ENCODE measurements around the gene TFIP11. TPM values are rescaled to one million over a fixed set of nuclear protein-coding genes. Genes with fewer than 3 reads are reported as not detected.

The TFIP11 gene
- total RNA-seq, 1 donor from 2014 or later, result 39.0 TPM

- Mint-ChIP-seq H3K27me3 (ENCODE audit: unreplicated experiment) (no peaks in the 10 kb centered on the region), H3K4me3 (ENCODE audit: unreplicated experiment) (no peak overlapping the region), H3K4me1 (ENCODE audit: unreplicated experiment) (peaks cover 36% of the 10 kb centered on the region), H3K9me3 (ENCODE audit: unreplicated experiment) (no peaks in the 10 kb centered on the region), H3K27ac (ENCODE audit: unreplicated experiment) (peak overlapping the region; percentile 72), H3K36me3 (ENCODE audit: unreplicated experiment) (no peaks in the 10 kb centered on the region)
- no peak for TF ChIP-seq CTCF (IDR thresholded peaks at IDR 0.05)
- no peak for DNase-seq (ENCODE audit: extremely low spot score, unreplicated experiment)
These were observed 39.3 kb upstream of the TFIP11 start for GRCh38 chr22:26551568-26551967.

- Mint-ChIP-seq H3K4me3 (ENCODE audit: unreplicated experiment) (no peak overlapping the region), H3K27ac (ENCODE audit: unreplicated experiment) (peak overlapping the region; percentile 72), H3K4me1 (ENCODE audit: unreplicated experiment) (peaks cover 35% of the 10 kb centered on the region), H3K9me3 (ENCODE audit: unreplicated experiment) (no peaks in the 10 kb centered on the region), H3K27me3 (ENCODE audit: unreplicated experiment) (no peaks in the 10 kb centered on the region), H3K36me3 (ENCODE audit: unreplicated experiment) (no peaks in the 10 kb centered on the region)
- TF ChIP-seq CTCF (IDR thresholded peaks at IDR 0.05), result no peak
- DNase-seq (ENCODE audit: extremely low spot score, unreplicated experiment), result no peak
These were observed 38.3 kb upstream of the TFIP11 start for GRCh38 chr22:26550498-26551033.

- no peaks in the 10 kb centered on the region for H3K27me3 Mint-ChIP-seq (ENCODE audit: unreplicated experiment)
- H3K27ac Mint-ChIP-seq (ENCODE audit: unreplicated experiment), result peak overlapping the region; percentile 72
- no peak for TF ChIP-seq CTCF (IDR thresholded peaks at IDR 0.05)
- no peaks in the 10 kb centered on the region for H3K9me3 Mint-ChIP-seq (ENCODE audit: unreplicated experiment)
- H3K4me1 Mint-ChIP-seq (ENCODE audit: unreplicated experiment), result peaks cover 35% of the 10 kb centered on the region
- peak overlapping the region; percentile 43 for H3K4me3 Mint-ChIP-seq (ENCODE audit: unreplicated experiment)
- no peak for DNase-seq (ENCODE audit: extremely low spot score, unreplicated experiment)
- no peaks in the 10 kb centered on the region for H3K36me3 Mint-ChIP-seq (ENCODE audit: unreplicated experiment)
These were observed 37.7 kb upstream of the TFIP11 start for GRCh38 chr22:26549902-26550497.

GRCh38 chr22:26548984-26549383 lies 36.7 kb upstream of the TFIP11 start:
- no peak for TF ChIP-seq CTCF (IDR thresholded peaks at IDR 0.05)
- no peak for DNase-seq (ENCODE audit: extremely low spot score, unreplicated experiment)
- H3K27me3 Mint-ChIP-seq (ENCODE audit: unreplicated experiment), result no peaks in the 10 kb centered on the region
- peaks cover 35% of the 10 kb centered on the region for H3K4me1 Mint-ChIP-seq (ENCODE audit: unreplicated experiment)
- H3K27ac Mint-ChIP-seq (ENCODE audit: unreplicated experiment), result no peak overlapping the region
- H3K36me3 Mint-ChIP-seq (ENCODE audit: unreplicated experiment), result no peaks in the 10 kb centered on the region
- H3K4me3 Mint-ChIP-seq (ENCODE audit: unreplicated experiment), result no peak overlapping the region
- no peaks in the 10 kb centered on the region for H3K9me3 Mint-ChIP-seq (ENCODE audit: unreplicated experiment)

GRCh38 chr22:26548303-26548702 lies 36.0 kb upstream of the TFIP11 start:
- Mint-ChIP-seq H3K4me3 (ENCODE audit: unreplicated experiment) (no peak overlapping the region), H3K27ac (ENCODE audit: unreplicated experiment) (no peak overlapping the region), H3K4me1 (ENCODE audit: unreplicated experiment) (peaks cover 30% of the 10 kb centered on the region), H3K36me3 (ENCODE audit: unreplicated experiment) (no peaks in the 10 kb centered on the region), H3K27me3 (ENCODE audit: unreplicated experiment) (no peaks in the 10 kb centered on the region), H3K9me3 (ENCODE audit: unreplicated experiment) (no peaks in the 10 kb centered on the region)
- DNase-seq (ENCODE audit: extremely low spot score, unreplicated experiment), result no peak
- TF ChIP-seq CTCF (IDR thresholded peaks at IDR 0.05), result no peak
